Suppressor macrophage treated with lipopolysaccharide for 4 hours (primary cell): ENCODE results near the gene WDR49.

Experiments used
- DNase-seq: peaks from one replicate; pipeline ENCODE4 v3.0.0-alpha.2; 2020

Gene WDR49

DNA sequence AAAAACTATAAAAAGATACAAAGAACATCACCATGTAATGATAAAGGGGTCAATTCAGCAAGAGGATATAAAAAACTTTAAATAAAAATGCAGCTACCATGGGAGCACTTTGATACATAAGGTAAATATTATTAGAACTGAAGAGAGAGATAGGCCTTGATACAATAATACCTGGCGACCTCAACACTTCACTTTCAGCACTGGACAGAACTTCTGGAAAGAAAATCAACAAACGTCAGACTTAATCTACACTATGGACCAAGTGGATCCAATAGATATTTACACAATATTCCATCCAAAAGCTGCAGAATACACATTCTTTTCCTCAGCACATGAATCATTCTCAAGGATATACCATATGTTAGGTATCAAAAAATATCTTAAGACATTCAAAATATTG lies 42.0 kb downstream of the WDR49 start:
- no peak for DNase-seq

DNA sequence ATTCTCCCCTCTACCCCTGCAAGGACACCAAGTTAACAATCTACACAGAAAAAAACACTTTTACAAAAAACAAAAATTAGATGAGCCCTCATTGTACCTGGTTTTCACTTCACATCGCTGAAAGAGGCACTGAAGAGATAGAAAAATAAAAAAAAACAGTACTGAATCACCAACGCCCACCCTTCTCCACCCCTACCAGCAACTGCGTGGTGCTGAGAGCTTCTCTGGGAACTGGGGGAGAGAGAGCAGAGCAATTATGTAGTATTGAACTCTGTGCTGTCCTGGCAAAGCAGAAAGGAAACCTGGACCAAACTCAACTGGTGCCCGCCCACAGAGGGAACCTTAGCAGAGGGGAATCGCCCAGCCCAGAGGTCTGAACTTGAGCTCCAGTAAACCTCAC lies 44.6 kb downstream of the WDR49 start:
- no peak for DNase-seq

DNA sequence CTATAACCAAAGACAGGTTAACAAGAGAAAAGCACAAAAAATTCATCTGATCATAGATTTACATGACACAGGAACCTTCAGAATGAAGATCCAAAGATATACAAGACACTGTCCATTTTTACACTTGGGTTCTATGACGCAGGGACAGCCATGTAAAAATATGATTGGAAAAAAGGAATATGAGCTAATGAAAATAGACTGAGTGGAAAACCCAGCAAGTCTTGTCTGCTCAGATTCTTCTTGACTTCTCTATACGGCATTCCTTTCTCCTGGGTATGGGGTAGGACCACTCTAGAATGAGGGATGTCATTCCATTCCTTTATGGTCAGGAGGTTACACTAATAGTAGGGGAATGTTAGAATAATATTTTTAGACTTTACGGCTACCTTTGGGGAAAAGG lies 46.9 kb downstream of the WDR49 start:
- DNase-seq, result no peak

DNA sequence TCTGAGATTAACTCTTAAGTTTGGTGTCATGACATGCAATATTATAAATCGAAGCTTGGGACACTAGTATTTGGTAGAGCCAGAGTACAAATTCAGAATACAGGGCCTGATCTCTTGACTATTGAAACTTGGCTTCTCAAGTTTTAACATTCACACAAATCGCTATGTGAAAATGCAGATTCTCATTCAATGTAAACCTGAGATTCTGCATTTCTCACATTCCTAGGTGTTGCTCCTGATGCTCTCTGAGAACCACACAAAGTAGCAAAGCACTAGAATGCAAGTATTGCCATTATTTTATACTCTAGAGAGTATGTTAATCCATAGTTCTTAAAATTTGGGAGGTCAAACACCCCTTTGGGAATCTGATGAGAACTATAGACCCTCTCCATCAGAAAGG lies 47.9 kb downstream of the WDR49 start:
- no peak for DNase-seq

DNA sequence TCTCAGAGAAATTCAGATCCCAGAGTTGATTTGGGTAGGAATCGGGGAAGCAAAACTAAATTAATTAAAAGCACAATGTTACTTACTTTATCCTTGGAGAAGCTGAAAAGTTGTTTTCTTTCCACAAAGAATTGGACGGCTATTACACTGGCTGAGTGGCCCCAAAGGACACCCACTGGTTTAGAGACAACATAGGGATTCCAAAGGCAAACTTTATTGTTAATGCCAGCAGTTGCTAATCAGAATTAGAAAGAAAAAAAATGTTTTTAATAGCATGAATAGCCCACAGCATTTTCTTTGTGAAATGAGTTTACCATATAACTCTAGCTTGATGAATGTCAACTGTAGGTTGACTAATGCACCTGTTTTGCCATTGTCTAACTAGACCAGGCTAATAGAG lies 51.7 kb downstream of the WDR49 start:
- no peak for DNase-seq

DNA sequence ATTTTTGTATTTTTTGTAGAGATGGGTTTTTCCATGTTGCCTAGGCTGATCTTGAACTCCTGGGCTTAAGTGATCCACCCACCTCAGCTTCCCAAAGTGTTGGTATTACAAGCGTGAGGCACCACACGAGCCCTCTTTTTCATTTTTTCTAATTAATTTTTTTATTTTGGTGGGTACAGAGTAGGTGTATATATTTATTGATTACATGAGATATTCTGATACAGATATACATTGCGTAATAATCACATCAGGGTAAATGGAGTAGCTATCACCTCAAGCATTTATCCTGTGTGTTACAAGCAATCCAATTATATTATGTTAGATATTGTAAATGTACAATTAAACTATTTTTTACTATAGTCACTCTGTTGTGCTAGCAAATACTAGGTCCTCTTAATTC lies 66.1 kb downstream of the WDR49 start:
- DNase-seq, result no peak

DNA sequence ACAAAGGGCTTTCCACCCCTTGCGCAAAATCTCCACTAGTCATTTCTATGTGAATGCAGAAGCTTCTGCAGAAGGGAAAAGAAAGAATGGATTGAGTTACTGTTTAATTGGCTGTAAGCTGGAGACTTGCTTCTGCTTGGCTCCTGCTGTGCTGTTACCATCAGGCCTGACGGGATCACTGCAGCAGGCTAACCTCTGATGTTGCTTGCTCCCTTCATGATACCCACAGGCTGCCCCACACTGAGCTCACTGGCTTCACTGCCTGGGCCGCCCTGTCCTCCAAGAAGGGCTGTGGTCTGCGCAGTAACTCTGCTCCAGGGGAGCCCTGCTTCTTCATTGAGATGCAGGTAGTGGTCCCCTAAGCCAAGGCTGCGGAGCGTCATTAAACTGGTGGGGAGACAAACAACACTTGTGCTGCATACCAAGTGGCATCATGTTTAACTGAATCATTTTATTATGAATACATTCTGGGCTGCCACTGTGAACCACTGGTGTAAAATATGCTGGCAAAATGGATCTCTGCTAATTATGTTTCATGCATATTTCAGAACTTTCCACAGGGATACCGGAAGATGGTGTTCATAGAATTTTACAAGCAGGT lies 78.6 kb downstream of the WDR49 start:
- no peak for DNase-seq

DNA sequence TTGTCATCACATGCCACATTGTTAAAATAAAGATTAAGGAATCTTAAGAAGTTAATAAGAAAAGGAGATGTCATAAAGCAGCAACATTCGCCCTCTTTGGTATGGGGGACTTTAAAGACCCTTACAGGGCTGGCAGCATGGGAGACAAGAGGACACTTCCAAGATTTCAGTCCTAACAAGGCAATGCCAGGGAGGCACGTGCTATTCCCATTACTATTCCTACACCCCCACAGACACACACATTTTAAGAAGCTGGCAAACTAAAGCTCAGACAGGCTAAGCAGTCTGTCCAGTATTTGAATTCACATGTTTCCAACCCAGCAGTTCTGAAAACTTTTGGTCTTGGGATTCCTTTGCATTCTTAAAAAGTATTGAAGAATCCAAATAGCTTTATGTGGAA lies 80.8 kb downstream of the WDR49 start:
- no peak for DNase-seq

DNA sequence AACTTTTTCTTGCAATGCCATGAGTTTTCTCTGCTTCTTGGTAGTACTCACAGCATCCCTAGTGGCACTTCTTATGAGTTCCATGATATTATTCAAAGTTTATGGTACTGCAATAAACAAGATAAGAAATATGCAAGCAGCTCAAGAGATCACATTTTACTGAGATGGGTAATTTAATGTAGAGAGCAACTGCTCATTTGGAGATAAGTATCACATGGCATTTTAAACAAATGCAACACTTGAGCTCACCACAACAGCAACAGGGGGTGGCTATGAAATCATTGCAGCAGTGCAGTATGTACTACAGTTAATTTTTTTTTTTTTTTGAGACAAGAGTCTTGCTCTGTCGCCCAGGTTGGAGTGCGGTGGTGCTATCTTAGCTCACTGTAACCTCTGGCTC lies 85.1 kb downstream of the WDR49 start:
- DNase-seq, result no peak

DNA sequence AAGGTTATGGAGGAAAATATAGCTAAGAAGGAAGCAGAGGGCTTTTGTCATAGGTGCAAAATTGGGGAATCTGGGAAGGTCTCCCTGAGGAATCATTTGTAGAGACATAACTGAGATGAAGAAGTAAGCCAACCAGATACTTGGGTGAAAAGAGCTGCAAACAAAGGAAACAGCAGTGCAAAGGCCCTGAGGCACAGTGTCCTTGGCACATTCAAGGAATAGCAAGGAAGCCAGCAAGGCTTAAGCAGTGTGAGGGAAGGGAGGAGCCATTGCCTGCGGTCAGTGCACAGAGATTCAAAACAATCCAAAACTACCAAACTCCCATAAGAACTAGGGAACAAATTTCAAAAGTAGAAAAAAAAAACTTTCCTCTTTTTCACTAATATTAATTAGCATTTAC lies 88.3 kb downstream of the WDR49 start:
- DNase-seq, result no peak

DNA sequence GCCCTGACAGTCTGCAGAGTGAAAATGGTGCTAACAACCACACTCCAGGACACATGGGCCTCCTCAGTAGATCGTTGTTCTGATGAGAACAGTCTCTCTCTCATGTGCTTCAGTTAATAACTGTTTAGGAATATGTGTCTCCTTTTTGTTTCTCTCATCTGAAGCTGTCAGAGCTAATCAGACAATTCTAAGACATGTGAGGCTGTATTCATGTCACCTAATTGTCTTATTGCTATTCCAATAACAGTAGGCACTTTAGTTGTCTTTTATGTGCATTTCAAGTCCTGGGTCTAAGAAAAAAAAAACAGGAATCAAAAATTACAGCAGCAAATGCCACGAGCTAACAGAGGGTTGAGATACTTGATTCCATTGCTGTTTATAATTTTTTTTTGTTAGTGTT lies 89.1 kb downstream of the WDR49 start:
- no peak for DNase-seq

DNA sequence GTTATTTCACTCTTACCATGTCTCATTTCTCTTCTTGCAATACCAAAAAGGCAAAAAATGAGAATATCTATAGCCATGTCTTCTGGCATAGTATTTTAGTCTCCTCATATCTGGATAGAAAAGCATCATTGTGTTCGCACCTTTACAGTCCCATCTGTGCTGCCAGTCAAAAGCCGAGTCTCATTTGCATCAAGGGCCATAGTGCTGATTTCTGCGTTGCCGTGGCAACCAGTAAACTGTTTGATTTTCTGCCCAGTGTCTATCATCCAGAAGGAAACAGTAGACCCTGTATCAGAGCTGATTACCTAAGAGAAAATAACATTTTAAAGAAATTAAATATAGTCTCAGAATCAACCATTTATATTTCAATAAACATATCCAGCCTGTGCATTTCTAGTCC lies 93.8 kb downstream of the WDR49 start:
- DNase-seq, result no peak

DNA sequence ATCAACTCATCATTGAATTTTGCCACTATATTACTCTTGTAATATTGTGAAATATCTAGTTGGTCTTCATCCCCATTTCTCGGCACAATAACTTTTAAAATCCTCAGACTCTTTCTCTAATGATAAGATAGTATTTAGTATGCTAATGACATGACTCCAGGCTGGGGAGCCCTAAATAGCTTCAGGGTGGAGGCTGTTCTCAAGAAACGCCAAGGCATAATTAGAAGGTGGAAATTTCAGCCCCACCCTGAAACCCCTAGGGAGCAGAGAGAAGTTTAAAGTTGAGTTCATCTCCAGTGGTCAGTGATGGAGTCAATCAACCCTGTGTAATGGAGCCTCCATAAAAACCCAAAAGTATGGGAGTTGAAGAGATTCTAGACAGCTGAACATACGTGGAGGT lies 98.8 kb downstream of the WDR49 start:
- no peak for DNase-seq

DNA sequence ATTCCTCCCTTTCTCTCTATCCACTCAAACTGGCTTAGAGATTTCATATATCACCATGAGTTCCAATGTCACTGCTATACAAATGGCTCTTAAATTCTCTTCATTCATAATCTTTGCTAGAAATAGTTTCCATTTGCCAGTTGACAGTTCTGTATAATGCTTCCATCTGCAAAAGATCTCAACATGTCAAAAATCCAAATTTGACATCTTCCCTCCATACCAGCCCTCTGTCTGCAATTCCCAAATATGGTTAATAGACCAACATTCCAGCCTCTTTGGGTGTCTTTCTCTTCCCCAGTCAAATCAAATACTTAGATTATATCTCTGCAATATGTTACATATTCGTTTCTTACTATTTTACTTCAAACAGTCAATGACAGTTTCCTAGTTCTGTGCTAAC lies 115.7 kb downstream of the WDR49 start:
- no peak for DNase-seq

DNA sequence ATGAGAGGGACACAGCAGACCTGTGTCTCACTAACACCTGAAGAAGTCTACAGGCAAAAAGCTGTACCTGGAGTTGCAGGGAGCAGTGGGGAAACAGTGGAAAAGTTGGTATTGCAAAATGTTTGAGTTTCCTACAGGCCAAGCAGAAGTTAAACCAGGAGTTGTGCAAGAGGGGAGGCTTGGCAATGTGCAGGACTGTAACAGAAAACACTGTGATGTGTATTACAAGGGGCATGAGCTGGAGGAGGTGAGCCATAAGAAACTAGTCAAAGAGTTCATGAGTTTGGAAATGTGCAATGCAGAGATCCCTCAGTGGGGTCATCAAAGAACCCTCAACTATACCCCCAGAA lies 132.8 kb downstream of the WDR49 start:
- DNase-seq, result peak; percentile 74

DNA sequence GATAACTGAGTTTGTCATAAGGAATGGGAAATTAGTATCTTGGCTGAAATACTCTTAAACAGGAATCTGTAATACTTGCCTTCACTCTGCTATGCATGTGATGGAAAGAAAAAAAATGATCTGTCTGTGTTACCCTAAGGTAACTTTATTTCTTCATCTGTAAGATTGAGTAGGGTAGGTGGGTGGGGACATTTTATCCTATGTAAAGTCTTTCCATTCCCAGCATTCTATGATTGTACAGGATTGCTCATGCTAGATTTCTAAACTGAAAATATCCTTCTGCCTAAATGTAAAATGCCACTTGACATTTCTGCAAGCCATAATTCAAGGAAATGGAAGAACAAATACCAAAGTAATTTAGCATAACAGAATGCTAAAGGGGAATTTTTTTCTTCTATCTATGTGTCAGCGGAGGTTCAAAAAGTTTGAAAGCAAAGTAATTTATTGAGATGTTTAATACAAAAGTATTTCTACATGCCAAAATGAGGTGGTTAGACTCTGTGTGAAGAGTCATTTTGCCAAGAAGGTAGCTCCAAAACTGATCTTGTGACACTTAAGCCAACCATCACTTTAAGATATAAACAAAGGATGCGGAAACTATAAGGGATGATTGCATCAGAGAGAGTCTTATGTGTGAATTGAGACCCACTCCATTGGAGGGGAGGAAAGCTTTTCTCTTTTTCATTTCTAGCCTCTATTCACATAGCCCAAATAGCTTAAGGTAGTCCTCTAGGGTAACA lies 133.3 kb downstream of the WDR49 start:
- DNase-seq, result peak; percentile 54

DNA sequence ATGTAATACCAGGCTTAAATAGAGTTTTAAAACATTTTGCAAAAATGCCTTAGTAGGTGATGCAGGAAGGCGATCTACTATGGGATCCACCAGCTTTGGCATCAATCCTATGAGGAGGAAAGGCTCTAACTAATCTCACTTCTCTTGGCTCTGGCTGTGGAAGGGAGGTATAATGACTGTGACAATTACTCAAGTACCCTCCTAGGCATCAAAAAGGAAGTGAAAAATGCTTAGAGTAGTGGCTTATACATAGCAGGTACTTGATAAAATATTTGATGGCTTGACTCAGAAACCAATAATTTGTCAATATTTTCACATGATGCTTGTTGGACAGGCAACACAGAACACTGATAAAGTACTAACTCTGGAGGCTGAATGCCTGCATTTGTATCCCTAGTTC lies 145.8 kb downstream of the WDR49 start:
- DNase-seq, result no peak

DNA sequence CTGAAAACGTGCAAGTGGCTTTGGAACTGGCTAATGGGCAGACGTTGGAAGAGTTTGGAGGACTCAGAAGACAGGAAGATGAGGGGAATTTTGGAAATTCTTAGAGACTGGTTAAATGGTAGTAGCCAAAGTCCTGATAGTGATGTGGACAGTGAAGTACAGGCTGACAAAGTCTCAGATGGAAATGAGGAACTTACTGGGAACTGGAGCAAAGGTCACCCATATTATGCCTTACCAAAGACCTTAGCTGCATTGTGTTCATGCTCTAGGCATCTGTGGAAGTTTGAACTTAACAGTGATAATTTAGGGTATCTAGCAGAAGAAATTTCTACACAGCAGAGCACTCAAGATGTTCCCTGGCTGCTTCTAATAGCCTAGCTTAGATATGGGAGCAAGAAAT lies 151.3 kb downstream of the WDR49 start:
- DNase-seq, result peak; percentile 39

DNA sequence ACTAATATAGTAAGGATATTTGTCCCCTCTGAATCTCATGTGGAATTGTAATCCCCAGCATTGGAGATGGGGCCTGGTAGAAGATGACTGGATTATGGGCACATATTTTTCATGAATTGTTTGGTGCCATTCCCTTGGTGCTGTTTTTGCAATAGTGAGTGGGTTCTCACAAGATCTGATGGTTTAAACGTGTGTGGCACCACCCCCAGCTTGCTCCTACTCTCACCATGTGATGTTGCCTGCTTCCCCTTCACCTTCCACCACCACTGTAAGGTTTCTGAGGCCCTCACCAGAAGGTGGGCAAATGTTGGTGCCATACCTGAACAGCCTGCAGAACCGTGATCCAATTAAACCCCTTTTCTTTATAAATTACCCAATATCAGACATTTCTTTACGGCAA lies 151.8 kb downstream of the WDR49 start:
- DNase-seq, result no peak

DNA sequence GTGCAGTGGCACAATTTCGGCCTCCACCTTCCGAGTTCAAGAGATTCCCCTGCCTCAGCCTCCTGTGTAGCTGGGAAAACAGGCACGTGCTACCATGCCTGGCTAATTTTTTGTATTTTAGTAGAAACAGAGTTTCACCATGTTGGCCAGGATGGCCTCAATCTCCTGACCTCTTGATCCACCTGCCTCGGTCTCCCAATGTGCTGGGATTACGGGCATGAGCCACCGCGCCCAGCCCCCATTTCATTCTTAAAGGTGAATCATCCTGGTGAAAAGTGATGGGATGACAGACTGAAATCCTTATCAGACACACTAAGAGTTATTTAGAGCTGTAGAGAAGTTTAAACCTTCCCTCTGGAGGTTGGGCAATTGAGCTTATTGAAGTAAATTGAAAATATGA lies 155.8 kb downstream of the WDR49 start:
- DNase-seq, result no peak

DNA sequence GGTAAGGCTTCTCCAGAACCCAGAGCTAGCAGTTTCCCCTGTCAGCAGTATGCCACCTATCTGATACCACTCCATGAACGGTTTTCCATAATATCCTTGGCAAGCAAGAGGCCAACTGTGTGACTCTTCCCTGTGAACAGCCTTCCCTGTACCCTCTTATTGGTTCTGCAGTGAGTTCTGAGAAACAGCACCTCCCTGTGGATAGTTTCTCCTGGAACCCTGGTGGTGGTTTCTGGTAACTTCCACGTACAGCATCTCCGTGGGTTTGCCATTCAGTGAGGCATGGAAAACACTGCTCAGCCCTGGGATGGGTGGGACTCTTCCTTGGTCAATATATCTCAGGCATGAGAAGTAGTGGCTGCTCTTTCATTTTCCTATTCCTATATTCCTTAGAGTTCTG lies 160.5 kb downstream of the WDR49 start:
- DNase-seq, result peak; percentile 18

DNA sequence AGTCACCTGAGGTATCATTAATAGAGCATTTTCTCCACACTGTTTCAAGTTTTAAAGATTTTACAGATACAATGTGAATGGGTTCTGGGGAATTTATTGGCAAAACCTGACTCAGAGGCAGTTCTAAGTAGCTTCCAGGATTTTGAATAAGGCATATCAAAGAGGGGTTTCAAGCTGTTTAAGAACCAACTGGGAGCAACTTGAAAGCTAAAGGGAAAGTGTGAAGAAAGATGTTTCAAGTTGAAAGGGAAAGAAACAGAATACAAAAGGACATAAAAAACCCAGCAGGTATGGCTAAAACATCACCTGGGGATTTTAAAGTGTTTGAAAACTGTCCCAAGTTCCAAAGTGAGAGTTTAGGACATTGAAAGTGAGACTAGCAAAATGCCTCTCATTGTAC lies 162.1 kb downstream of the WDR49 start:
- DNase-seq, result no peak

DNA sequence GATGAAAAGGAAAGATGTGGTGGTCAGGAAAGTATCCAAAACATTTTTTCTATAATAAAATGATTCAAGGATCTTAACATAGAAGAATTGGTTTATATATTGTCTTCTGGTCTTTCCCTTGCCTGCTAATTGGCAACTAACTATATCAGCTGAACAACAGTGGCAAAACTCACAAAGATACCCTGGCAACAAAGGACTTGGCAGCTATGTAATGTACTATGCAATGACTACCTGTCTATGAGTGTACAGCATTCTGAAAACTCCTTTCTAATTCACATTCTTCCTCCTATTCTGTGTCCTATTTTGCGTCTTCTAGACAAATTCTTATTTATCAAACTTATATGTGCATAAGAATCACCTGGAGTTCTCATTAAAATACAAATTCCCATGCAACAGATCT lies 164.2 kb downstream of the WDR49 start:
- DNase-seq, result no peak

DNA sequence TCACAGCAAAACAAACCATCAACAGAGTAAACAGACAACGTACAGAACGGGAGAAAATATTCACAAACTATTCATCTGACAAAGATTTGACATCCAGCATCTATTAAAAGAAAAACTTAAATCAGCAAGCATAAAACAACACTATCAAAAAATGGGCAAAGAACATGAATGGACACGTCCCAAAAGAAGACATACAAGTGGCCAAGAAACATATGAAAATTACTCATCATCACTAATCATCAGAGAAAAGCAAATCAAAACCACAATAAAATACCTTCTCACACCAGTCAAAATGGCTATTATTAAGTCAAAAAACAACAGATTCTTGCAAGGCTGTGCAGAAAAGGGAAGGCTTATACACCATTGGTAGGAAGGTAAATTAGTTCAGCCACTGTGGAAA lies 166.2 kb downstream of the WDR49 start:
- no peak for DNase-seq

DNA sequence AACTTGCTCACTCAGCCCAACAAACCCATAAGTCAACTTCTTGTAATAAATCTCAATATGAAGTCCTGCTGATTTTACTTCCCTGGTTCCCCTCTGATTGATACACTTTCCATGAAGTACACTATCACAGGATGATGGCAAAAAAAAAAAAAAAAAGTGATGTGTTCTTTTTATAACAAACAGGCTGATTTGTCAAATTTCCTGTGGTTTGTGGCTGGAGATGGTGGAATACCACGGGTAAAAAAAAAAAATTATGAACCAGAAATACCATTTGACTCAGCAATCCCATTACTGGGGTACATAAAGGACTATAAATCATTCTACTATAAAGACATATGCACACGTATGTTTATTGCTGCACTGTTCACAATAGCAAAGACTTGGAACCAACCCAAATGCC lies 169.2 kb downstream of the WDR49 start:
- DNase-seq, result no peak
